ENCODE results near the gene KCNH2. TPM values are rescaled to one million over a fixed set of nuclear protein-coding genes. Genes with fewer than 3 reads are reported as not detected.

Gene KCNH2
- polyA plus RNA-seq, 10 donors = 10.6 to 19.5 (median 16.0) TPM

DNA sequence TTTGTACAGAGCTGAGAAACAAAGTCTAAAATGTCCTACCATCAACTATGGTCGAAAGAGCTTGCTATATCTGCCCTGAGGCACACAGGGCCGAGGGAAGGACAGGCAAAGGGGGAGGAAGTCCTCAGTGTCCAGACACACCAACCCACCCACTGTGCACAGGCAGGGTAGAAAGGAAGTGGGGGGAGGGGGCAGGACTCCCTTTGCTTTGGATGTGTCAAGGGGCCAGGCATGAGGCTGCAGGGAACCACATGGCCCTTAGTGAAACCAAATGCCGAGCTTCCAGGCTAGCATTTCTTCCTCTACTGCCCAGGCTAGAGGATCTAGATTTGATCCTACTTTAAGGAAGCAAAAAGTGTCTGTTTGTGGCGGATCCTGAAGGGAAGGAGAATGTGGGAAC lies 28.6 kb downstream of the KCNH2 start:
- DNase-seq = no peak

DNA sequence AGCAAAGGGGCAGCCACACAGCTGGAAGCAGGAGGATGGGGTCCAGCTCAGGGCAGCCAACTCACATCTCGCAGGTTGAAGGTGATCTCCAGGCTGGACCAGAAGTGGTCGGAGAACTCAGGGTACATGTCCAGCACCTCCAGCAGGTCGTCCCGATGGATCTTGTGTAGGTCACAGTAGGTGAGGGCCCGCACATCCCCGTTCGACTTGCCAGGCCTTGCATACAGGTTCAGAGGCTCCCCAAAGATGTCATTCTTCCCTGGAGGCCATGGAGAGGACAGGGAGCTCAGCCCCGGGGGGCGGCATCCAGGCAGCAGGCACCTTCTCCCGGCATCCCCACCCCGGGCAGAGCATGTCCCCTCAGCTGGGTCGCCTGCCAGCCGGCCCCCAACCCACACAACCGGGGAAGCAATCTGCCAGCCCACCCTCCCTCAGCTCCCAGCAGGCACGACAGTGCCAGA lies 29.3 kb downstream of the KCNH2 start:
- DNase-seq = no peak

DNA sequence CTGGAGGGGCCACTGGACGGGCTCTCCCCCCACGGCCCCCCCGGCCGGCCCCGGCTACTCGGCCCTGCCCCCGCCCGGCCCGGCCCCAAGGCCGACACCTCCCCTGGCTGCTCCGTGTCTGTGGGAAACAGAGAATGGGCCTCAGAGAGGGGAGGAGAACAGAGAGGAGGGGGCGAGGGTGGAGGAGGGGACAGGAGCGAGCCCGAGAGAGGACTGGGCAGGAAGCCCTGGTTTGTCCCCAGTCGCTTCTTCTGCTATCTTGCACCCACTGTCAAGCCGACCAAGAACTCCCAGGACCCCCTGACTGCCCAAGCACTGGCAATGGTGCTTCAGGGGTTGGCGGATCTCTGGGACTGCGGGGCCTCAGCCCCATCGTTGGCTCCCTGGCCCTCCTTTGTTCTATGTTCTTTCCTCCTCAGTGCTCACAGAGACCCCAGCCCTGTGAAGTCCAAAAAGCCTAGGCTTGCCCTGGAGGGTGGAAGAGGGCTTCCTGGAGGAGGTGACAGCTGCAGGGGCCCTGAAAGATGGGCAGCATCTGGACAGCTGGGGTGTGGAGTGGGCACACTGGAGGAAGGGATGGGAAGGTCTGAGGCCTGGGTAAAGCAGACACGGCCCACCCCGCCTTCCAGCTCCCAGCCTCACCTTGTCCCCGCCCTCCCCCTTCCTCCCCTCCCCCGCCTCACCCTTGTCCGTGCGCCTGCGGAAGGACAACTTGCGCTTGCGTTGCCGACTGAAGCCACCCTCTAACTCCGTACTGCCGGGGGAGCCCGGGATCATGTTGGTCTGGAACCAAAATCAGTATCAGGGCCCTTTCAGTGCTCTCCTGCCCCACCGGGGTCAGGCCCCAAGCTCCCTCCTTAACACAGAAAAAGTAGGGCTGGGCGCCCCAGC lies 30.1 kb downstream of the KCNH2 start:
- DNase-seq = no peak

DNA sequence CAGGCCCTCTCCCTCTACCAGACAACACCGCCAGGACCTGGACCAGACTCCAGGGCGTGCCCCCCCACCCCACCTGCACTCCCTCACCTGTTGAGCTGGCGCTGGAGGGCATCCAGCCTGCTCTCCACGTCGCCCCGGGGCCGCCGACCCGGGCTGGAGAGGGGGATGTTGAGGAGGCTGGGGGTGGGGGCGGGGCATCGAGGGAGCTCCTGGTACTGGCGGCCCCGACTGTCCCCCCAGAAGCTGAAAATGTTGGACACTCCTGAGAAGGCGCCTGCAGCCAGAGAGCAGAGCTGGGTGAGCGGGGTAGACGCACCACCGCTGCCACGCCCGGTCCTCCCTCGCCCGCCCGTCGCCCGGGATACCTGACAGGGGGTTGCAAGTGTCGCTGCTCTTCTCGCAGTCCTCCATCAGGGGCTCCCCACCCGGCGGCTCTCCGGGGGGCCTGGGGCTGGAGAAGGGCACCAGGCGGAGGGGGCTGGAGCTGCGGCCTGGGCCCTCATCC lies 30.8 kb downstream of the KCNH2 start:
- DNase-seq = no peak

DNA sequence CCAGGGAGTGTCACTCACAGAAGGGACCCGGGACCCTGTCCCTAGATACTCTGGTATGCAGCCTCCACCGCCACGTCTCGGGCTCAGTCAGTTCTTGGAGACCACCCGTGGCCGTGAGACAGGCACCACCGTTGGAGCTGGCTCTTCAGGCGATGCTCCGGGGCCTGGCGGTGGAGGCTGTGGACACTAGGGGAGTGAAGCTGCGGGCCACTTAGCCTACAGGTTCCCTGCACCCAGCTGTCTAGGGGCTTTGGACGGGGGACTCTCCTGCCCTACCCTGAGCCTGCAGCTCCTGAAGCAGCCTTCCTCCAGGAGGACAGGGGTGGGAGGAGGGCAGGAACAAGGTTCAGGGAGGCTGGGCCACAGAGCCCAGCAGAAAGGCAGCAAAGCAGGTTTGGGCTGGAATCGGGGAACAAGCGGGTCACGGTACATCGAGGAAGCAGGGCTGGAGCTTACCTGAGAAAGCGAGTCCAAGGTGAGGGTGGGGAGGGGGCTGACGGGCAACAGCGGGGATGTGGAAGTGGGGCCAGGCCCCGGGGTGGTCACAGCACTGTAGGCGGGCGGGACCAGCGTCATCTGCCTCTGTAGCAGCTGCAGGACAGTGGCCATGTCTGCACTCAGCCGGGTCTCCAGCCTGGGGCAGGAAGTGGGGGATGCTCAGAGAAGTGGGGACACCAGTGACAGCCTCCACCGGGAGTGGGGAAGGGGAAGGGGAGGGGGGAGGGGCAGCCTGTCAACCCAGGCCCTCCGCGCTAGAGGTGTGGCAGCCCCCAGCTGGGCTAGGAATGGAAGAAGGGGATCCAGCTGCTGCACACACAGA lies 31.5 kb downstream of the KCNH2 start:
- no peak for DNase-seq

DNA sequence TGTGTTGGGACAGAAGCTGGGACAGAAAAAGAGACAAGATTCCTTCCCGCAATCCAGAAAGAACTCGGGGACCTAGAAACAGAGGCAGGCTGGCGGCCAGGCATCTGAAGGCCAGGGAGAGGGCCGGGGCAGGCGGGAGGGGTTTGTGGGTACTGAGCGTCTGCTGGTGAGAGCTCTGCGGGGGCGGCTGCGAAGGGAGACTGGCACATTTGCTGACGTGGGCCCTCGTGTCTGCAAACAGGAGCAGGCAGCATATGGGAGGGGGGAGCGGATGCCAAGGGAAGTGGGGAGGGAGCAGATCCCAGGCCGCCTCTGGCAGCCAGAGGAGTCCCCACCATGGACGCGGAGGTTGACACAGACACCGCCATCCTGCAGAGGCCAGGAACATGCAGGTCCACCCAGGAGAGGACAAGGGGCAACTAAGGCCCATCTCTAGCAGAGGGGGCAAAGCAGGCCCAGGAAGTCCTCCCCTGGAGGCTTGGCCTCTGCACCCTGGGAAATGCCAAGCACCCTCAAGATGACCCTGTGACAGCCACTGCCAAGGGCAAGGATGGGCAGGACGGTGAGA lies 32.2 kb downstream of the KCNH2 start:
- DNase-seq = no peak

DNA sequence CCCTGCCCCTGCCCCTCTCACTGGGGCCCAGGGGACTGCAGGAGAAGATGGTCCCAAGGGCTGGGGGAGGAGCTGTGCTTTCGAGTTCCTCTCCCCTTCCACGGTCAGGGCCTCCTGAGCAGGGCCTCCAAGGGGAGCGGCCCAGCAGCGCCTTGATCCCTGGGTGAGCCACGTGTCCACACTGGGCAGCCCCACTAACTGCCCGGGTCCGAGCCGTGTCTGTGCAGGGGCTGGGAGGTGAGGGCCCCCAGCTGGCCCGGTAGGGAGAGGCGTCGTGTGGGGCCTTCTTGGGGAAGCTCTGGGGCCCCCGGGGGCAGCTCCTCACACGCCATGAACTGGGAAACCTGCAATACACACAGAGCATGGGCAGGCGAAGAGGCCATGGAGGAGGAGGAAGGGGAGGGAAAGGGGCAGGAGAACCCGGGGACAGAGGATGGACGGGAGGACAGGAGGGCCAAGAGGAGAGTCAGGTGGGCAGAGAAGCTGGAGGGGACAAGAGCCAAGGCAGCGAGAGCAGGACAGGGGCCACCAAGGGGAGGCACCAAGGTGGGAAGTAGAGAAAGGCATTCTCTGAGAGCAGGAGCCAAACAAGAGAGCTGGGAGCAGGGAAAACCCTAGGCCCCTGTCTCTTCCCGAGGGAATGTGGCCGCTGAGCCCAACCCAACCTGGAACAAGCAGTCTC lies 32.8 kb downstream of the KCNH2 start:
- no peak for DNase-seq

DNA sequence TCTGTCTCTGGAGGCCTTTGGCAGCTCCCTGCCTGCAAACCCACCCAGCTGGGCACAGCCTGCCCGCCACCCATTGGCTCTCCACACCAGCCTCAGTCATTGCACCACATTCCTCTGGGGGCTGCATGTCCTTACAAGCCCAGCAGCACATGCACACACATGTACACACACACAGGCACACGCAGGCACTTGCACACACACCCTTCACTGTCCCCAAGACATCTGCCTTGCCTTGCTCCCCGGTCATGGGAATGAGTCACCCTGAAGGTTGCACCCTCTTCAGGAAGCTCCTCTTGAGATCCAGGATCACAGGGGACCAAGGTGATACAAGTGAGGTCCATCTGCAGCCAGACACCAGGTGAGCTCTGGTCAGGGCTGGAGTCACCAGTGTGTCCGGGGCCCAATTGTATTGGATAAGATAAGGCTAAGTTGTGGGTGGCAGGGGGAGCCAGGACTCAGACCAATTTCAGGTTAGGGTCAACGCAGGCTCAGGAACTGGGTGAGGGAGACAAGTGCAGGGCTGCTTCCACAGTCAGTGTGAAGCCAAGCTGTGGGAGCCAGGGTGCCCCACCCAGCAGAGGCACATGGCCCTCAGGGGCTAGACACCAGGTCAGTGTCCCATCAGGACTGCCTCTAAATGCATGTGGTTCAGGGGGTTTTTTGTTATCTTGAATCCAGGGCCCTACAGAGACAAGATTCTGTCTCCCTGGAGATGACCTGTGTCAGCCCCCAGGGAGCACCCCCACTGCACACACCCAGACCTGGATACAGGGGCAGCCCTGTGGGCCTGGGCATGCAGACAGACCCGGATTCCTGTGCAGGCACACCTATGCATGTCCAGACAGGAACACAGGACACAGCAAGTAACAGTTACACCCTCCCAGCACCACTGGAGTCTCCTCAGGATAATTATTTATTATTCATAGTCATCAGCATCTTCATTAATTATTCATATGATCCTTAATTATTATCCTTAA lies 33.8 kb downstream of the KCNH2 start:
- no peak for DNase-seq

DNA sequence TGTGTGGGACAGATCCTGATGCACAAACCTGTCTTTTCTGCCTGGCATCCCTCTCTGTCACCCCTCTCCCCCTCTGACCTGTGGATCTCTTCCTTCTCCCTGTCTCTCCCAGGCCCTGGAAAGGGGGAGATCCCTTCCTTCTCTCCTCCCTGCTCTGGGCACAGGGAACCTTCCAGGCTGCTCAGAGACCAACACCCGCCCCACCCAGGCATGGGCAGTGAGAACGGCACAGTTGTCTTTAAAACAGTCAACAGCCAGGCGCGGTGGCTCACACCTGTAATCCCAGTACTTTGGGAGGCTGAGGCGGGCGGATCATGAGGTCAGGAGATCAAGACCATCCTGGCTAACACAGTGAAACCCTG lies 34.7 kb downstream of the KCNH2 start:
- DNase-seq = no peak

DNA sequence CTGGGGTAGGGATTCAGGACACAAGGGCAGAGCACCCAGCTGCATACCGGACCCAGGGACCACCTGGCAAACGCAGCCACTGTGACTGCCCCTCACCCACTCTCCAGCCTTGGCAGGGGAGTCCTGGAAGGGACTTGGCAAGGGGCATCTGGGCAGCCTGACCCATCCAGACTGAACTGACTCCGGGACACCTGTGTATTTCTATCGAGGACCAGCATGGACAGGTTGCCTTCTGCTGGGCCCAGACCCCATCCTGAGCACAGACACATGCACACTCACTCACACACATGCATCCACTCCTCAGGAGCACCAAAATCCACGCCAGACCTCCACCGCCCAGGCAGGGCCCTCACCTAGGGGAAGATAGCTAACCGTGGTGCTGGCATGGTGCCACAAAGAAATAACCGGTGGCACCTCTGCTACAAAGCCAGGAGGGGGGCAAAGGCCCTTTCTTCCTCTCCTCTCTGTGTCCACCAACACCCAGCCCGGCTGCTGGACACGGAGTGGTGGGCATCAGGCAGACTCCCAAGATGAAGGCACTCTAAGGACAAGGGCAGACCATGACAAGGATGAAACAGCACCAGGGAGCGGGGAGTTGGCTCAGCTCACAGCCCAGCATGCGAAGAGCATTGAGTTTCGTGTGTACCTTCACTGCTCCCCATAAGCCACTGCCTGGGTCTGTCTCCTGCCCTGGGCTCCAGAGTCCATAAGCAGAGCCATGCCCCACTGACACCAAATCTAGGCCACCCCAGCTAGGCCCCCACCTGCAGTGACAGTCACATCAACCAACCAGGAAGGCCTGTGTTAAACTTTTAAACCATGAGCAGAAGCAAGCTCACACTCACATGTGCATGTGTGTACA lies 35.3 kb downstream of the KCNH2 start:
- no peak for DNase-seq

DNA sequence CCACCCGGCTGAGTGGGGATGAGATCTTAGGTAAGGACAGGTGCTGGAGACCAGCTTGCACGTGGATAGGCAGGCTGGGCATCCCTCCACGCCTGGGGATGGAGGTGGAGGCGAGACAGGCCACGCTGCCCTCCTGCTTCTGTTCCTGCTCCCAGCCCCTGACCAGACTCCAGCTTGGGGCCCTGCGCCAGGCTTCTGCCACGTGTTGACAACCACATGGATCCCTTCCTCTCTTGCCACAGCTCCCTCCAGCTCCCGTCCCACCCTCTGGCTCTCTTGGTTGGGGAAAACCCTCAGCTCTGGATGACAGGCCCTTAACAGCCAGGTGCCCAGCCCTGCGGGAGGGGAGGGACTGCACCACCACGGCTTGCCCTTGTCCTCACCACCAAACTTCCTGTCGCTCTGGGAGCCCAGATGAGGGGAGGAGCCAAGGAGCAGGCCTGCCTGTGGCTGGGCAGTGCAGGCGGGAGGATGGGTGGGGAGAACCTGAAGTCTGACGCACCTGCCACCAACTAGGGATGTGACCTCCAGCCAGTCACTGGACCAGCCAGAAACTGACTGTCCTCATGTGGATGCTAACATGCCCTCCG lies 36.0 kb downstream of the KCNH2 start:
- no peak for DNase-seq

DNA sequence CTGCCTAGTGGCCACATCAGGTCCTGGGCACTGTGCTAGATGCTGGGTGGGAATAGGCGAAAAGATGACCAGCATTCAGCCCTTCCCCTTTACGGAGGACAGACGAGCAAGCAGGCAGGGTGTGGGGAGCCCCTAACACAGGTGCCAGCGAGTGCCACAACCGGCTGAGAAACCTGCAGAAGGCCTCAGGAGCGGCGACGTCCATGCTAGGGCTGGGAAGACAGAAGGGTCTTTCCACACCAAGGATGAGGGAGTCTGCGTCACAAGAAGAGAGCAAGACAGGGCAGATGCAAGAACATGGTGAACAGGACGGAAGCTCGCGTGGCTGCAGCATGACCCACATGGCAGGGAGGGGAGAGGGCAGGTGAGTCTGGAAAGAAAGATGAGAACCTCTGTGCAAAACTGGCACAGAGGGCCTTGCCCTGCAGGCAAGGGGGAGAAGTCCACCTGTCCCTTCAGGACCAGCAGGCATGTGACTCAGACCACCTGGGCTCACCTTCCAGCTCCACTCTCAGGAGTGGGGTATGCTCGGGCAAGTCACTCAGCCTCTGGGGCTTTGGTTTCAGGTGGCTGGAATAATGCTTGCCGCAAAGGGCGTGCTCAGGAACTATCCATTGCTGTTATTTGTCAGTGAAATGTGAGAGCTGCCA lies 36.6 kb downstream of the KCNH2 start:
- no peak for DNase-seq

DNA sequence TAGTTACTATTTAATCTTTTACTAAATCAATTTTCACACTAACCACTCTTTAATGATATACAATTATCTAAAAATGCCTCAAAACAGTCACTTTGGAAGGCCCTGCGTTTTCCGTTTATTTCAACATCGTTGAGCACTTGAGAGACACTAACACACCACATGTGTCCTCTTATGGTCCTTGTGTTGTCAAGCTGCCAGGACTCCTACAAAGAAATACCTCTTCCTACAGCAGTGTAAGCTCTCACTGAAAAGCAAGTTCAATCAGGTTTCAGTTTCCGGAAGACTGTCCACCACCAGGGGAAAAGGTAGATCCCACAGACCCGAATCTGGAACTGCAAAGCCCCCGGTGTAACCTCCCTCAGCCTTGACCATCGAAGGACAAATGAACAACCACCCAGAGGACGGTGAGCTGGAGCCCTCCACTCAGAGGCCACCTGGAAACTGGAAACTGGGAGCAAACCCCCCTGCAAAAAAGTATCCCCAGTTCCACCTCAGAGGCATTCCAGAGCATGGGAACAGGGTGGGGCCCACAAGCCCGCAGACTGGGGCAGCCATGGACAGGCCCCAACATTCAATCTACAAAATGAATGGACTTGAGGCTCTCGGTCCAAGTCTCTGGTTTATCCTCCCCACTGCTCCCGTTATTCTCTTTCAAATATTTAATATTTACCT lies 37.6 kb downstream of the KCNH2 start:
- no peak for DNase-seq

DNA sequence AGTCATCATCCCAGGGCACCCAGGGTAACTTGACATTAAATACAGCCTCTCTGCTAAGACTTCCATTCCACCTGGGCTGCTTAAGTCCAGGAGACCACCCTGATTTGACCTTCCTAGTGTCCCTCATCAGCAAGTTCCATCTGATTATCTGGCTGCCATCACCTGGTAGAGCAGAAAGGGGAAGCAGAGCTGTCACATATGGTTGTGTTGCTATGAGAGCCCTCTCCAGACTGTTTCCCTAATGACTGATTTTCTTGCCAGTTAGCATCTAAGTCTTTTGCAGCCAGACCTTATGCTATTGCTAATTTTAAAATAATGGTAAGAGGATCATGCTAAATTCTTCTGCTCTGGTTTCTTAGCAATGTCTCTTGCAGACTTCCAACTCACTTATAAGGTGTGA lies 38.7 kb downstream of the KCNH2 start:
- no peak for DNase-seq

DNA sequence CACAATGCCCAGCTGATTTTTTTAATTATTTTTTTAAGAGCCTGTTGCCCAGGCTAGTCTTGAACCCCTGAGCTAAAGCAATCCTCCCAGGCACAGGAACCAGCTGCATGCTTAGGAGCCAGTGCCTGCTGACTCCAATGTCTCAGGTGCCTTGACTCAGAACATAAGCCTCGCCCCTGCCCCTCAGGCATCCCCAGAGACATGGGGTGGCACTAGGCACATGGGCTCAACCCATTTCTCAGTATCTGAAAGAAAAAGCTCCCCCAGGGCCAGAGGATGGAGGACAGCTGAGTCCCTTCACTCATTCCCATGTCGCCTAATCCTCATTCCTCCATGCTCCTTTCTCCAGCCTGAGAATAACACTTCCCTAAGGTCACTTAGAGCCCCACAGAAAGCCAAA lies 39.1 kb downstream of the KCNH2 start:
- no peak for DNase-seq

DNA sequence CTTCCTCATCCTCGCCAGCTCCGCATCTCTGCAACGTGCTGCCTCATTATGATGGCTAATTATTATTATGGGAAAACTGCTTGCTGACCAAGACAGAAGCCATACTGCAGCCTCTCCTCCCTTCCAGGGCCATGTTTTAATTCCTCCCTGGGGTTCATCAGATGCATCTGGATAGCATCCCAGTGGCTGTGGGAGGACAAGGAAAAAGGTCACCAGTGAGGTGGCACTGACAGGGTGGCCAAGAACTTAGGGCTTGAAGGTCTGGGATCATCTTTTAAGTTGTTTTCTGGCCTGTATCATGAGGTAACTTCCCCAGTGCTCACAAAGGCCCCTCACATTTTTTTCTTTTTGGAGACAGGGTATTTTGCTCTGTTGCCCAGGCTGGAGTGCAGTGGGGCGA lies 39.6 kb downstream of the KCNH2 start:
- DNase-seq = no peak

DNA sequence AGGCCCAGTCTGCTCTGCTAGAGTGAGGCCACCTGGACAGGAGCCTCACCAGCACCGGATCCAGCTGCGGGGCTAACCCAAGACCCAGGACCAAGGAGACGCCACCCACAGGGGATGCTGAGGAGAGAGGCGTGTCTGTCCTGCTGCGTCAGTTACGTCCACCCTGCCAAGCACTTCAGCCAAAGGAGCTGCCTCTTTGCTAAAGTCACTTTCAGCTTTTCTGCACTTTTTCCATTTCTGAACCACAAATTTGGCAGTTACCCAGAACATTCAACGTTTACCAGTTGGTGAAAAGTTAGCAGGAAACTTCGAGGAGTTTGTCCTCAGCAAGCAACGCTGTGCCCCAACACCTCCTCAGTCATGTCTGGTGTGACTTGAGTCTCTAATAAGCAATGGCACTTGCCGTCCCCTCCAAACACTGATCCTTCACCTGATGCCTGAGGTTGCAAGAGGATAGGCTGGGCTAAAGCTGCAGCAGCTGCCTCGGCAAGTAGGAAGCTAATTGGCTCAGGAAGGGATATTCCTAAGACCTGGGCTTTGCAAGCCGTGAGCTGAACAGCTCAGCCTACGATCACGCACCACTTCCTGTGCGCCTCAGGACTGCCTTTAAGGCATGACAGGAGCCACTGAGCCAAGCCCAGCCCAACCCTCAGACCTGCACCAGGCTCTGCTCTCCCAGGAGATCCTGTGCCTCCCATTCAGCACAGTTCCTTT lies 40.1 kb downstream of the KCNH2 start:
- peak; percentile 14 to 68 (median 51) for DNase-seq
